CD4-positive, CD25-positive, alpha-beta regulatory T cell (primary cell): Measurements from ENCODE around the gene AOPEP. TPM values are rescaled to one million over a fixed set of nuclear protein-coding genes. Genes with fewer than 3 reads are reported as not detected.

Source experiments
- ATAC-seq, 2 donors: fragments of 150-1000 bp; cut with Tn5 transposase; one replicate each; pipeline ENCODE4 v1.10.0; 2021; ENCODE audit warnings: low read depth in 2 of 2, moderate number of reproducible peaks in 2 of 2, moderate library complexity in 1 of 2
- DNase-seq, 3 donors: peaks; one replicate each; pipeline versions ENCODE4 v3.0.0 to v3.0.0-alpha.2; 2012 to 2022; ENCODE audit warnings: mixed read lengths in 1 of 3
- H3K27ac ChIP-seq: one replicate; pipeline ENCODE4 v1.7.0; 2013; ENCODE audit warnings: mild to moderate bottlenecking, low read length; ENCODE audit not compliant: insufficient read depth, poor library complexity, severe bottlenecking
- H3K27me3 ChIP-seq: one replicate; pipeline ENCODE4 v1.7.0; 2013; ENCODE audit warnings: low read length; ENCODE audit not compliant: control insufficient read depth, insufficient read depth
- H3K36me3 ChIP-seq: one replicate; pipeline ENCODE4 v1.7.0; 2013; ENCODE audit warnings: mild to moderate bottlenecking, low read length, moderate library complexity; ENCODE audit not compliant: control insufficient read depth, insufficient read depth
- H3K4me1 ChIP-seq: 2 replicates; pipeline ENCODE4 v1.7.0; 2013; ENCODE audit warnings: mild to moderate bottlenecking, low read length; ENCODE audit not compliant: insufficient read depth, control insufficient read depth, poor library complexity, severe bottlenecking
- H3K4me3 ChIP-seq: one replicate; pipeline ENCODE4 v1.7.0; 2013; ENCODE audit warnings: low read depth, mild to moderate bottlenecking, low read length, moderate library complexity
- H3K9me3 ChIP-seq, 2 experiments: 1 replicate in 1 of 2; 2 replicates in 1 of 2; pipeline ENCODE4 v1.7.0; 2013; ENCODE audit warnings: low read length in 2 of 2, mild to moderate bottlenecking in 1 of 2, moderate library complexity in 1 of 2; ENCODE audit not compliant: control insufficient read depth in 2 of 2
- H3K27ac Mint-ChIP-seq, 3 donors: one replicate each; pipeline ENCODE4 v1.8.0; 2020 to 2022; ENCODE audit warnings: mild to moderate bottlenecking in 3 of 3, mixed read lengths in 3 of 3, moderate library complexity in 2 of 3
- H3K27me3 Mint-ChIP-seq: one replicate; pipeline ENCODE4 v1.8.0; 2022; ENCODE audit warnings: mild to moderate bottlenecking, mixed read lengths
- H3K36me3 Mint-ChIP-seq: one replicate; pipeline ENCODE4 v1.8.0; 2020; ENCODE audit warnings: mixed read lengths
- H3K4me1 Mint-ChIP-seq, 4 donors: one replicate each; pipeline ENCODE4 v1.8.0; 2020 to 2022; ENCODE audit warnings: mixed read lengths in 4 of 4, mild to moderate bottlenecking in 1 of 4
- H3K4me3 Mint-ChIP-seq, 4 donors: one replicate each; pipeline ENCODE4 v1.8.0; 2020 to 2022; ENCODE audit warnings: mild to moderate bottlenecking in 4 of 4, mixed read lengths in 4 of 4, moderate library complexity in 3 of 4
- H3K9me3 Mint-ChIP-seq, 7 donors: one replicate each; pipeline ENCODE4 v1.8.0; 2020 to 2022; ENCODE audit warnings: mixed read lengths in 7 of 7, mild to moderate bottlenecking in 3 of 7, moderate library complexity in 2 of 7
- polyA plus RNA-seq, 4 donors: library from polyadenylated mRNA; unstranded; fragments of 300-500 nt; fragmentation: Illumina TruSeq; gene quantifications; one replicate each; pipeline ENCODE4 v1.2.3, GENCODE V29; 2021
- total RNA-seq: library from RNA; stranded (reverse); gene quantifications from one replicate; pipeline ENCODE4 v1.2.3, GENCODE V29; 2022

AOPEP gene
- total and polyA plus RNA-seq, 5 donors from 2014 or later = 4.6 to 12.9 (median 6.4) TPM

GRCh38 chr9:94808926-94809700 is 82.6 kb downstream of the AOPEP start:
- DNase-seq = no peak
- H3K36me3 Mint-ChIP-seq = peaks cover 27% of the 10 kb centered on the region
- no peak overlapping the region for H3K4me3 Mint-ChIP-seq

GRCh38 chr9:94809778-94810177 is 83.3 kb downstream of the AOPEP start:
- Histone ChIP-seq H3K27ac (no peak overlapping the region), H3K4me1 (no peaks in the 10 kb centered on the region), H3K4me3 (no peak overlapping the region), H3K9me3 (no peaks in the 10 kb centered on the region), H3K27me3 (no peaks in the 10 kb centered on the region), H3K36me3 (no peaks in the 10 kb centered on the region)
- H3K4me1 Mint-ChIP-seq = peaks cover 0 to 9% (median 3%) of the 10 kb centered on the region in 4 donors
- H3K27me3 Mint-ChIP-seq = no peaks in the 10 kb centered on the region
- peaks cover 0 to 2% (median 0%) of the 10 kb centered on the region in 7 donors for H3K9me3 Mint-ChIP-seq
- H3K27ac Mint-ChIP-seq = no peak overlapping the region
- ATAC-seq = no peak
- no peak for DNase-seq
- no peak overlapping the region for H3K4me3 Mint-ChIP-seq
- peaks cover 31% of the 10 kb centered on the region for H3K36me3 Mint-ChIP-seq

More at GRCh38 chr9:94808926-94809700, 82.6 kb downstream of the AOPEP start:
- no peak for ATAC-seq
- no peaks in the 10 kb centered on the region for H3K4me1 ChIP-seq
- no peak overlapping the region for H3K4me3 ChIP-seq
- H3K27me3 Mint-ChIP-seq = no peaks in the 10 kb centered on the region
- H3K4me1 Mint-ChIP-seq = peaks cover 2 to 9% (median 7%) of the 10 kb centered on the region in 4 donors
- H3K36me3 ChIP-seq = no peaks in the 10 kb centered on the region
- peak overlapping the region in 1 of 3 donors; percentile 21 for H3K27ac Mint-ChIP-seq
- no peak overlapping the region for H3K27ac ChIP-seq
- H3K27me3 ChIP-seq = no peaks in the 10 kb centered on the region
- no peaks in the 10 kb centered on the region for H3K9me3 ChIP-seq
- H3K9me3 Mint-ChIP-seq = peaks cover 0 to 2% (median 0%) of the 10 kb centered on the region in 7 donors

- no peaks in the 10 kb centered on the region for H3K27me3 Mint-ChIP-seq
- H3K4me1 ChIP-seq = no peaks in the 10 kb centered on the region
- H3K4me3 Mint-ChIP-seq = no peak overlapping the region
- H3K9me3 ChIP-seq = no peaks in the 10 kb centered on the region
- H3K27me3 ChIP-seq = no peaks in the 10 kb centered on the region
- H3K27ac Mint-ChIP-seq = no peak overlapping the region
- H3K9me3 Mint-ChIP-seq = peaks cover 0 to 2% (median 0%) of the 10 kb centered on the region in 7 donors
- no peaks in the 10 kb centered on the region for H3K36me3 ChIP-seq
- DNase-seq (peak in 1 of 3 donors; percentile 39), ATAC-seq (no peak)
- no peak overlapping the region for H3K27ac ChIP-seq
- H3K4me3 ChIP-seq = no peak overlapping the region
- H3K36me3 Mint-ChIP-seq = peaks cover 37% of the 10 kb centered on the region
- peaks cover 0 to 5% (median under 1%) of the 10 kb centered on the region in 4 donors for H3K4me1 Mint-ChIP-seq
Observed at GRCh38 chr9:94811074-94811473, 84.6 kb downstream of the AOPEP start.

GRCh38 chr9:94812343-94812742 is 85.8 kb downstream of the AOPEP start:
- no peaks in the 10 kb centered on the region for H3K27me3 Mint-ChIP-seq
- DNase-seq (no peak), ATAC-seq (no peak)
- Histone ChIP-seq H3K36me3 (no peaks in the 10 kb centered on the region), H3K4me3 (no peak overlapping the region), H3K9me3 (no peaks in the 10 kb centered on the region), H3K27ac (no peak overlapping the region), H3K27me3 (no peaks in the 10 kb centered on the region), H3K4me1 (no peaks in the 10 kb centered on the region)
- H3K4me1 Mint-ChIP-seq = peaks cover 0 to 3% (median 0%) of the 10 kb centered on the region in 4 donors
- H3K9me3 Mint-ChIP-seq = peaks cover 0 to 2% (median 0%) of the 10 kb centered on the region in 7 donors
- H3K27ac Mint-ChIP-seq = peak overlapping the region in 1 of 3 donors; percentile 56
- H3K36me3 Mint-ChIP-seq = peaks cover 44% of the 10 kb centered on the region
- no peak overlapping the region for H3K4me3 Mint-ChIP-seq

- H3K27me3 ChIP-seq = no peaks in the 10 kb centered on the region
- Mint-ChIP-seq H3K9me3 (peaks cover 0 to 2% (median 0%) of the 10 kb centered on the region in 7 donors), H3K4me3 (no peak overlapping the region), H3K4me1 (no peaks in the 10 kb centered on the region), H3K27ac (no peak overlapping the region), H3K36me3 (peaks cover 44% of the 10 kb centered on the region), H3K27me3 (no peaks in the 10 kb centered on the region)
- H3K4me1 ChIP-seq = no peaks in the 10 kb centered on the region
- peaks cover 5% of the 10 kb centered on the region for H3K36me3 ChIP-seq
- H3K9me3 ChIP-seq = no peaks in the 10 kb centered on the region
- ATAC-seq (no peak), DNase-seq (no peak)
- no peak overlapping the region for H3K27ac ChIP-seq
- no peak overlapping the region for H3K4me3 ChIP-seq
Observed at GRCh38 chr9:94813379-94813778, 86.9 kb downstream of the AOPEP start.

- DNase-seq = no peak
- H3K9me3 ChIP-seq = no peaks in the 10 kb centered on the region
- peaks cover 5% of the 10 kb centered on the region for H3K36me3 ChIP-seq
- ATAC-seq = no peak
- Mint-ChIP-seq H3K4me3 (no peak overlapping the region), H3K36me3 (peaks cover 45% of the 10 kb centered on the region), H3K4me1 (peaks cover 0 to 4% (median 1%) of the 10 kb centered on the region in 4 donors), H3K9me3 (peaks cover 0 to 2% (median 0%) of the 10 kb centered on the region in 7 donors), H3K27me3 (no peaks in the 10 kb centered on the region), H3K27ac (no peak overlapping the region)
- no peaks in the 10 kb centered on the region for H3K4me1 ChIP-seq
- no peak overlapping the region for H3K27ac ChIP-seq
- no peaks in the 10 kb centered on the region for H3K27me3 ChIP-seq
- no peak overlapping the region for H3K4me3 ChIP-seq
Observed at GRCh38 chr9:94817291-94818177, 91.0 kb downstream of the AOPEP start.

GRCh38 chr9:94818178-94818541 is 91.7 kb downstream of the AOPEP start:
- DNase-seq = no peak
- Mint-ChIP-seq H3K4me1 (peaks cover 0 to 4% (median 1%) of the 10 kb centered on the region in 4 donors), H3K27ac (no peak overlapping the region), H3K27me3 (no peaks in the 10 kb centered on the region), H3K9me3 (peaks cover 0 to 2% (median 0%) of the 10 kb centered on the region in 7 donors), H3K4me3 (no peak overlapping the region), H3K36me3 (peaks cover 40% of the 10 kb centered on the region)
- H3K9me3 ChIP-seq = no peaks in the 10 kb centered on the region
- no peak for ATAC-seq
- H3K4me1 ChIP-seq = no peaks in the 10 kb centered on the region
- H3K27me3 ChIP-seq = no peaks in the 10 kb centered on the region
- no peak overlapping the region for H3K4me3 ChIP-seq
- H3K36me3 ChIP-seq = peaks cover 5% of the 10 kb centered on the region
- H3K27ac ChIP-seq = no peak overlapping the region
